Measurements from ENCODE around the gene KDR.

The KDR gene

GRCh38 chr4:55079451-55080173, 45.8 kb downstream of the KDR start:
- no peak for ATAC-seq (ENCODE audit: low read depth)
- H3K4me3 Mint-ChIP-seq, result no peak overlapping the region
- no peaks in the 10 kb centered on the region for H3K36me3 Mint-ChIP-seq
- H3K4me1 Mint-ChIP-seq, result no peaks in the 10 kb centered on the region
- H3K27me3 Mint-ChIP-seq, result peaks cover 4% of the 10 kb centered on the region
- no peak overlapping the region for H3K27ac Mint-ChIP-seq
- no peak for DNase-seq (ENCODE audit: low spot score in 2 of 2)
- no peaks in the 10 kb centered on the region for H3K9me3 Mint-ChIP-seq

- Mint-ChIP-seq H3K9me3 (no peaks in the 10 kb centered on the region), H3K27me3 (peaks cover 4% of the 10 kb centered on the region), H3K27ac (no peak overlapping the region), H3K36me3 (no peaks in the 10 kb centered on the region), H3K4me1 (no peaks in the 10 kb centered on the region), H3K4me3 (no peak overlapping the region)
- no peak for ATAC-seq (ENCODE audit: low read depth)
- DNase-seq (ENCODE audit: low spot score in 2 of 2), result no peak
These were observed 46.4 kb downstream of the KDR start for GRCh38 chr4:55078987-55079386.

GRCh38 chr4:55077577-55077976, 47.8 kb downstream of the KDR start:
- DNase-seq (ENCODE audit: low spot score in 2 of 2), result no peak
- Mint-ChIP-seq H3K27ac (no peak overlapping the region), H3K4me3 (no peak overlapping the region), H3K4me1 (no peaks in the 10 kb centered on the region), H3K27me3 (peaks cover 2% of the 10 kb centered on the region), H3K36me3 (no peaks in the 10 kb centered on the region), H3K9me3 (no peaks in the 10 kb centered on the region)
- ATAC-seq (ENCODE audit: low read depth), result no peak

- no peaks in the 10 kb centered on the region for H3K4me1 Mint-ChIP-seq
- DNase-seq (ENCODE audit: low spot score in 2 of 2) (no peak), ATAC-seq (ENCODE audit: low read depth) (no peak)
- H3K9me3 Mint-ChIP-seq, result no peaks in the 10 kb centered on the region
- H3K27ac Mint-ChIP-seq, result no peak overlapping the region
- no peaks in the 10 kb centered on the region for H3K36me3 Mint-ChIP-seq
- H3K4me3 Mint-ChIP-seq, result no peak overlapping the region
- peaks cover 2% of the 10 kb centered on the region for H3K27me3 Mint-ChIP-seq
These were observed 49.3 kb downstream of the KDR start for GRCh38 chr4:55075823-55076716.

- H3K4me1 Mint-ChIP-seq, result no peaks in the 10 kb centered on the region
- no peak overlapping the region for H3K27ac Mint-ChIP-seq
- no peaks in the 10 kb centered on the region for H3K9me3 Mint-ChIP-seq
- ATAC-seq (ENCODE audit: low read depth) (no peak), DNase-seq (ENCODE audit: low spot score in 2 of 2) (no peak)
- no peaks in the 10 kb centered on the region for H3K36me3 Mint-ChIP-seq
- no peak overlapping the region for H3K4me3 Mint-ChIP-seq
- H3K27me3 Mint-ChIP-seq, result peaks cover 2% of the 10 kb centered on the region
These were observed 50.0 kb downstream of the KDR start for GRCh38 chr4:55075376-55075775.

GRCh38 chr4:55074386-55074785, 51.0 kb downstream of the KDR start:
- Mint-ChIP-seq H3K4me3 (no peak overlapping the region), H3K36me3 (no peaks in the 10 kb centered on the region), H3K9me3 (no peaks in the 10 kb centered on the region), H3K27ac (no peak overlapping the region), H3K27me3 (no peaks in the 10 kb centered on the region), H3K4me1 (no peaks in the 10 kb centered on the region)
- no peak for ATAC-seq (ENCODE audit: low read depth)
- no peak for DNase-seq (ENCODE audit: low spot score in 2 of 2)

- no peak for ATAC-seq (ENCODE audit: low read depth)
- H3K4me1 Mint-ChIP-seq, result no peaks in the 10 kb centered on the region
- no peaks in the 10 kb centered on the region for H3K9me3 Mint-ChIP-seq
- no peaks in the 10 kb centered on the region for H3K27me3 Mint-ChIP-seq
- DNase-seq (ENCODE audit: low spot score in 2 of 2), result no peak
- H3K4me3 Mint-ChIP-seq, result no peak overlapping the region
- no peak overlapping the region for H3K27ac Mint-ChIP-seq
- H3K36me3 Mint-ChIP-seq, result no peaks in the 10 kb centered on the region
These were observed 53.4 kb downstream of the KDR start for GRCh38 chr4:55071951-55072350.

- no peaks in the 10 kb centered on the region for H3K27me3 Mint-ChIP-seq
These were observed 56.1 kb downstream of the KDR start for GRCh38 chr4:55069248-55069647.

GRCh38 chr4:55068522-55068921, 56.9 kb downstream of the KDR start:
- Mint-ChIP-seq H3K27me3 (no peaks in the 10 kb centered on the region), H3K27ac (no peak overlapping the region), H3K4me3 (no peak overlapping the region), H3K4me1 (no peaks in the 10 kb centered on the region), H3K36me3 (no peaks in the 10 kb centered on the region), H3K9me3 (no peaks in the 10 kb centered on the region)
- ATAC-seq (ENCODE audit: low read depth) (no peak), DNase-seq (ENCODE audit: low spot score in 2 of 2) (no peak)

More at GRCh38 chr4:55069248-55069647, 56.1 kb downstream of the KDR start:
- Mint-ChIP-seq H3K4me1 (no peaks in the 10 kb centered on the region), H3K36me3 (no peaks in the 10 kb centered on the region), H3K4me3 (no peak overlapping the region), H3K27ac (no peak overlapping the region), H3K9me3 (no peaks in the 10 kb centered on the region)
- DNase-seq (ENCODE audit: low spot score in 2 of 2), result no peak
- ATAC-seq (ENCODE audit: low read depth), result no peak

GRCh38 chr4:55066018-55066417, 59.4 kb downstream of the KDR start:
- no peak overlapping the region for H3K4me3 Mint-ChIP-seq
- H3K27ac Mint-ChIP-seq, result no peak overlapping the region
- ATAC-seq (ENCODE audit: low read depth) (no peak), DNase-seq (ENCODE audit: low spot score in 2 of 2) (no peak)
- no peaks in the 10 kb centered on the region for H3K36me3 Mint-ChIP-seq
- no peaks in the 10 kb centered on the region for H3K27me3 Mint-ChIP-seq
- no peaks in the 10 kb centered on the region for H3K9me3 Mint-ChIP-seq
- no peaks in the 10 kb centered on the region for H3K4me1 Mint-ChIP-seq

GRCh38 chr4:55055529-55055928, 69.9 kb downstream of the KDR start:
- Mint-ChIP-seq H3K27ac (no peak overlapping the region), H3K27me3 (no peaks in the 10 kb centered on the region), H3K9me3 (peaks cover 1% of the 10 kb centered on the region), H3K4me1 (no peaks in the 10 kb centered on the region), H3K36me3 (no peaks in the 10 kb centered on the region), H3K4me3 (no peak overlapping the region)
- ATAC-seq (ENCODE audit: low read depth), result no peak
- DNase-seq (ENCODE audit: low spot score in 2 of 2), result no peak

GRCh38 chr4:55051532-55051931, 73.9 kb downstream of the KDR start:
- no peaks in the 10 kb centered on the region for H3K4me1 Mint-ChIP-seq
- H3K27me3 Mint-ChIP-seq, result no peaks in the 10 kb centered on the region
- ATAC-seq (ENCODE audit: low read depth), result no peak
- no peak for DNase-seq (ENCODE audit: low spot score in 2 of 2)
- no peak overlapping the region for H3K27ac Mint-ChIP-seq
- H3K9me3 Mint-ChIP-seq, result peaks cover 2% of the 10 kb centered on the region
- no peaks in the 10 kb centered on the region for H3K36me3 Mint-ChIP-seq
- H3K4me3 Mint-ChIP-seq, result no peak overlapping the region

- peaks cover 2% of the 10 kb centered on the region for H3K9me3 Mint-ChIP-seq
These were observed 74.9 kb downstream of the KDR start for GRCh38 chr4:55050418-55050950.

GRCh38 chr4:55038176-55038890, 87.1 kb downstream of the KDR start:
- ATAC-seq (ENCODE audit: low read depth) (no peak), DNase-seq (ENCODE audit: low spot score in 2 of 2) (no peak)
- H3K27ac Mint-ChIP-seq, result no peak overlapping the region
- no peaks in the 10 kb centered on the region for H3K36me3 Mint-ChIP-seq
- no peak overlapping the region for H3K4me3 Mint-ChIP-seq
- H3K9me3 Mint-ChIP-seq, result peaks cover 4% of the 10 kb centered on the region
- H3K27me3 Mint-ChIP-seq, result peaks cover 4% of the 10 kb centered on the region
- no peaks in the 10 kb centered on the region for H3K4me1 Mint-ChIP-seq

More at GRCh38 chr4:55050418-55050950, 74.9 kb downstream of the KDR start:
- Mint-ChIP-seq H3K36me3 (no peaks in the 10 kb centered on the region), H3K4me3 (no peak overlapping the region), H3K4me1 (no peaks in the 10 kb centered on the region), H3K27ac (no peak overlapping the region), H3K27me3 (no peaks in the 10 kb centered on the region)
- DNase-seq (ENCODE audit: low spot score in 2 of 2) (no peak), ATAC-seq (ENCODE audit: low read depth) (no peak)
